GOT3 (cell line): Measurements from ENCODE around the gene STAG1.
"Not testable (repeated sequence)": the region's sequence is repeated elsewhere in the genome, so short reads cannot be mapped to it uniquely, and the experiment has no call there.

Experiments
- DNase-seq: peaks from one replicate; lab custom pipeline; 2025; ENCODE audit warnings: mixed read lengths; lab: John Stamatoyannopoulos, UW

STAG1 gene

GRCh38 chr3:136645915-136646314 lies 106.3 kb downstream of the STAG1 start:
- no peak for DNase-seq

GRCh38 chr3:136644212-136644611 lies 108.0 kb downstream of the STAG1 start:
- DNase-seq = no peak

GRCh38 chr3:136643380-136643779 lies 108.8 kb downstream of the STAG1 start:
- DNase-seq = not testable (repeated sequence)

GRCh38 chr3:136642711-136643110 lies 109.5 kb downstream of the STAG1 start:
- no peak for DNase-seq

GRCh38 chr3:136639069-136639468 lies 113.1 kb downstream of the STAG1 start:
- no peak for DNase-seq

- no peak for DNase-seq
Observed at GRCh38 chr3:136637176-136637575, 115.0 kb downstream of the STAG1 start.

GRCh38 chr3:136634821-136635220 lies 117.4 kb downstream of the STAG1 start:
- DNase-seq = no peak

- DNase-seq = no peak
Observed at GRCh38 chr3:136632625-136633081, 119.5 kb downstream of the STAG1 start.

GRCh38 chr3:136631424-136631823 lies 120.8 kb downstream of the STAG1 start:
- no peak for DNase-seq

- DNase-seq = no peak
Observed at GRCh38 chr3:136630915-136631314, 121.3 kb downstream of the STAG1 start.

- no peak for DNase-seq
Observed at GRCh38 chr3:136626493-136626892, 125.7 kb downstream of the STAG1 start.

- DNase-seq = no peak
Observed at GRCh38 chr3:136624894-136625815, 127.0 kb downstream of the STAG1 start.

- DNase-seq = no peak
Observed at GRCh38 chr3:136624371-136624770, 127.8 kb downstream of the STAG1 start.

- no peak for DNase-seq
Observed at GRCh38 chr3:136621628-136622027, 130.6 kb downstream of the STAG1 start.

GRCh38 chr3:136620436-136620835 lies 131.7 kb downstream of the STAG1 start:
- DNase-seq = no peak

- DNase-seq = not testable (repeated sequence)
Observed at GRCh38 chr3:136617969-136618525, 134.1 kb downstream of the STAG1 start.

- DNase-seq = no peak
Observed at GRCh38 chr3:136617198-136617597, 135.0 kb downstream of the STAG1 start.

- DNase-seq = no peak
Observed at GRCh38 chr3:136612512-136612911, 139.7 kb downstream of the STAG1 start.

GRCh38 chr3:136606990-136607389 lies 145.2 kb downstream of the STAG1 start:
- DNase-seq = no peak

- DNase-seq = not testable (repeated sequence)
Observed at GRCh38 chr3:136606216-136606615, 146.0 kb downstream of the STAG1 start.

GRCh38 chr3:136604961-136605360 lies 147.2 kb downstream of the STAG1 start:
- DNase-seq = no peak

GRCh38 chr3:136602818-136603217 lies 149.4 kb downstream of the STAG1 start:
- DNase-seq = no peak
